A673 (cell line): ENCODE results near the gene SEMA3E. TPM values are rescaled to one million over a fixed set of nuclear protein-coding genes. Genes with fewer than 3 reads are reported as not detected.
A peak's percentile ranks its signal among the peaks of the same experiment; 100 is the strongest.

Experiments used
- BruUV-seq: library from RNA; stranded (reverse); fragments of 400-500 nt; replicated peaks from 2 replicates; lab custom pipeline; 2021; lab: Mats Ljungman, UMichigan
- CTCF ChIA-PET: fragments of 300-600 bp; sonication (Branson Sonifier 250); formaldehyde crosslinking; loops from one replicate; lab custom pipeline; 2022; ENCODE audit warnings: antibody characterized with exemption; lab: Charles Lee
- POLR2A ChIA-PET: fragments of 300-600 bp; sonication (Branson Sonifier 250); formaldehyde crosslinking; loops from one replicate; lab custom pipeline; 2022; ENCODE audit warnings: antibody characterized with exemption; ENCODE audit not compliant: low non-redundant PET; lab: Charles Lee
- DNase-seq: peaks from one replicate; pipeline ENCODE4 v3.0.0-alpha.2; 2015; ENCODE audit warnings: low spot score
- H3K27ac ChIP-seq: fragments of 200-600 bp; sonication (generic); 2 replicates; pipeline ENCODE4 v1.5.1; 2016; ENCODE audit warnings: mixed run types, low read depth, mild to moderate bottlenecking, mixed read lengths, antibody characterized with exemption, low read length; ENCODE audit not compliant: poor library complexity, severe bottlenecking
- H3K27me3 ChIP-seq: fragments of 200-600 bp; sonication (generic); replicated peaks from 2 replicates; pipeline ENCODE4 v1.6.1; 2017; ENCODE audit warnings: mixed run types, low read depth, mild to moderate bottlenecking, mixed read lengths, antibody characterized with exemption, low read length; ENCODE audit not compliant: insufficient read depth, poor library complexity
- H3K36me3 ChIP-seq: fragments of 200-600 bp; sonication (generic); 2 replicates; pipeline ENCODE4 v1.6.1; 2016; ENCODE audit warnings: mixed run types, mild to moderate bottlenecking, mixed read lengths, antibody characterized with exemption, low read length; ENCODE audit not compliant: insufficient read depth, poor library complexity, severe bottlenecking
- H3K4me1 ChIP-seq: fragments of 200-600 bp; sonication (generic); 2 replicates; pipeline ENCODE4 v1.6.1; 2017; ENCODE audit warnings: mixed run types, mild to moderate bottlenecking, mixed read lengths, antibody characterized with exemption, low read length; ENCODE audit not compliant: insufficient read depth, poor library complexity, severe bottlenecking
- H3K4me3 ChIP-seq: fragments of 200-600 bp; sonication (generic); 2 replicates; pipeline ENCODE4 v1.5.1; 2016; ENCODE audit warnings: low read depth, mixed run types, mild to moderate bottlenecking, mixed read lengths, low read length; ENCODE audit not compliant: poor library complexity, severe bottlenecking
- H3K9me3 ChIP-seq: fragments of 200-600 bp; sonication (generic); 2 replicates; pipeline ENCODE4 v1.6.1; 2016; ENCODE audit warnings: mixed run types, low read depth, mild to moderate bottlenecking, mixed read lengths, antibody characterized with exemption, low read length; ENCODE audit not compliant: poor library complexity, severe bottlenecking
- CTCF ChIP-seq: fragments of 300-800, 200-600 bp; sonication (generic); conservative IDR thresholded peaks from 2 replicates; pipeline ENCODE4 v1.5.1; 2017; ENCODE audit warnings: low read depth, mild to moderate bottlenecking, antibody characterized with exemption, low read length, moderate library complexity, mixed read lengths
- EZH2 ChIP-seq: fragments of 200-600 bp; sonication (generic); IDR thresholded peaks from 2 replicates; pipeline ENCODE4 v1.6.1; 2017; ENCODE audit warnings: borderline replicate concordance, low read depth, mild to moderate bottlenecking, mixed read lengths, antibody characterized with exemption, low read length; ENCODE audit not compliant: poor library complexity, severe bottlenecking
- intact Hi-C: fragments of 100-400 bp; cut with micrococcal nuclease; formaldehyde crosslinking; loops from one replicate; pipeline ENCODE4 v1.10.0; 2022; ENCODE audit not compliant: unreplicated experiment
- total RNA-seq: library from RNA; stranded (reverse); gene quantifications from 2 replicates; pipeline ENCODE4 v1.2.3, GENCODE V29; 2021

The SEMA3E gene
- total RNA-seq, 1 experiment from 2014 or later: not detected

- peak; percentile 5 for DNase-seq
- Histone ChIP-seq H3K4me1 (no peaks in the 10 kb centered on the region), H3K9me3 (no peaks in the 10 kb centered on the region), H3K27ac (no peak overlapping the region), H3K4me3 (no peak overlapping the region), H3K36me3 (no peaks in the 10 kb centered on the region), H3K27me3 (peaks cover 4% of the 10 kb centered on the region)
- CTCF ChIA-PET: no interaction called here
- POLR2A ChIA-PET: no interaction called here
- intact Hi-C loops: no loop called here
- TF ChIP-seq CTCF (no peak), EZH2 (no peak)
- BruUV-seq: no TSS peak
Measured at GRCh38 chr7:83629117-83629880, 19.6 kb downstream of the SEMA3E start.

GRCh38 chr7:83617858-83618257 lies 31.1 kb downstream of the SEMA3E start:
- intact Hi-C loops: no loop called here
- Histone ChIP-seq H3K27me3 (peaks cover 5% of the 10 kb centered on the region), H3K4me1 (no peaks in the 10 kb centered on the region), H3K4me3 (no peak overlapping the region), H3K36me3 (no peaks in the 10 kb centered on the region), H3K9me3 (no peaks in the 10 kb centered on the region), H3K27ac (no peak overlapping the region)
- ChIA-PET POLR2A (no interaction called here), CTCF (no interaction called here)
- no TSS peak for BruUV-seq
- no peak for DNase-seq
- TF ChIP-seq CTCF (no peak), EZH2 (no peak)

- no peaks in the 10 kb centered on the region for H3K4me1 ChIP-seq
- BruUV-seq: no TSS peak
- no peaks in the 10 kb centered on the region for H3K9me3 ChIP-seq
- no peak overlapping the region for H3K4me3 ChIP-seq
- intact Hi-C loops: no loop called here
- H3K27me3 ChIP-seq: peaks cover 9% of the 10 kb centered on the region
- TF ChIP-seq EZH2: no peak
- no peak for TF ChIP-seq CTCF
- ChIA-PET POLR2A (no interaction called here), CTCF (no interaction called here)
- no peak overlapping the region for H3K27ac ChIP-seq
- H3K36me3 ChIP-seq: no peaks in the 10 kb centered on the region
- DNase-seq: no peak
Measured at GRCh38 chr7:83614112-83614511, 34.8 kb downstream of the SEMA3E start.
